Endothelial cell of umbilical vein (primary cell): Measurements from ENCODE around the gene DNAJC18. TPM values are rescaled to one million over a fixed set of nuclear protein-coding genes. Genes with fewer than 3 reads are reported as not detected.

Experiments used
- BruUV-seq: library from RNA; stranded (reverse); fragments of 400-500 nt; replicated peaks from 2 replicates; lab custom pipeline; 2021; lab: Mats Ljungman, UMichigan
- CTCF ChIA-PET: fragments of 300-600, 350-600 bp; sonication (Branson Sonifier 250); formaldehyde crosslinking; loops from one replicate; lab custom pipeline; 2021; ENCODE audit warnings: antibody characterized with exemption, inconsistent platforms; lab: Charles Lee
- POLR2A ChIA-PET: fragments of 300-600, 350-600 bp; sonication (Branson Sonifier 250); formaldehyde crosslinking; loops from one replicate; lab custom pipeline; 2021; ENCODE audit warnings: antibody characterized with exemption, inconsistent platforms; lab: Charles Lee
- DNase-seq: peaks from one replicate; pipeline ENCODE4 v3.0.0-alpha.2; 2011; ENCODE audit warnings: low read depth, low spot score
- FAIRE-seq: peaks from 2 replicates; lab custom pipeline; 2011; peaks lifted over from hg19 to GRCh38; lab: Jason Lieb, UNC
- H2AFZ ChIP-seq: 2 replicates; pipeline ENCODE4 v1.6.0; 2012; ENCODE audit warnings: low read depth, low read length, control low read depth, inconsistent platforms
- H3K27ac ChIP-seq: 2 replicates; pipeline ENCODE4 v1.5.1; 2011; ENCODE audit warnings: low read depth, mild to moderate bottlenecking, control low read depth, low read length, moderate library complexity; ENCODE audit not compliant: insufficient read depth
- H3K27me3 ChIP-seq, 2 experiments: 2 replicates each; pipeline versions ENCODE4 v1.6.0 to v1.6.1; 2011; ENCODE audit warnings: low read length in 2 of 2, mixed read lengths in 1 of 2; ENCODE audit not compliant: control insufficient read depth in 2 of 2, insufficient read depth in 2 of 2
- H3K36me3 ChIP-seq, 2 experiments: 2 replicates in 1 of 2; 3 replicates in 1 of 2; pipeline ENCODE4 v1.5.1; 2011; ENCODE audit warnings: low read length in 2 of 2, mild to moderate bottlenecking in 1 of 2, moderate library complexity in 1 of 2; ENCODE audit not compliant: control insufficient read depth in 2 of 2, insufficient read depth in 2 of 2; ENCODE audit errors: extremely low read depth in 1 of 2
- H3K4me1 ChIP-seq: 3 replicates; pipeline ENCODE4 v1.5.1; 2011; ENCODE audit warnings: mild to moderate bottlenecking, low read length; ENCODE audit not compliant: control insufficient read depth, insufficient read depth; ENCODE audit errors: extremely low read depth
- H3K4me2 ChIP-seq: 2 replicates; pipeline ENCODE4 v1.6.1; 2011; ENCODE audit warnings: low read length, control low read depth, mixed read lengths; ENCODE audit not compliant: insufficient read depth
- H3K4me3 ChIP-seq, 3 experiments: fragments of 200-600 bp in 1 of 3; sonication (generic), shearing (Covaris generic) in 1 of 3; replicated peaks in 1 of 3; 2 replicates each; pipeline ENCODE4 v1.5.1; 2011 to 2016; ENCODE audit warnings: control low read depth in 3 of 3, low read length in 3 of 3, mild to moderate bottlenecking in 2 of 3, inconsistent platforms in 1 of 3, low read depth in 1 of 3, moderate library complexity in 1 of 3; ENCODE audit not compliant: insufficient read depth in 1 of 3
- H3K79me2 ChIP-seq: 2 replicates; pipeline ENCODE4 v1.6.0; 2012; ENCODE audit warnings: low read length, inconsistent platforms; ENCODE audit not compliant: control insufficient read depth, insufficient read depth
- H3K9ac ChIP-seq: replicated peaks from 2 replicates; pipeline ENCODE3; 2011; ENCODE audit warnings: low read length, control low read depth; ENCODE audit not compliant: insufficient read depth; ENCODE audit errors: extremely low read depth
- H3K9me1 ChIP-seq: replicated peaks from 3 replicates; pipeline ENCODE4 v1.6.0; 2011; ENCODE audit warnings: mild to moderate bottlenecking, low read length; ENCODE audit not compliant: control insufficient read depth, insufficient read depth; ENCODE audit errors: extremely low read depth
- H3K9me3 ChIP-seq: replicated peaks from 2 replicates; pipeline ENCODE4 v1.5.1; 2012; ENCODE audit warnings: low read length, inconsistent platforms; ENCODE audit not compliant: control insufficient read depth, insufficient read depth
- H4K20me1 ChIP-seq: replicated peaks from 2 replicates; pipeline ENCODE3; 2011; ENCODE audit warnings: mild to moderate bottlenecking, low read length; ENCODE audit not compliant: control insufficient read depth, insufficient read depth; ENCODE audit errors: extremely low read depth
- EZH2 ChIP-seq: IDR thresholded peaks from 2 replicates; pipeline ENCODE4 v1.6.1; 2012; ENCODE audit warnings: borderline replicate concordance, low read depth, mild to moderate bottlenecking, moderate library complexity, low read length, inconsistent platforms; ENCODE audit not compliant: severe bottlenecking
- FOS ChIP-seq: IDR thresholded peaks from 2 replicates; pipeline ENCODE4 v1.6.1; 2011; ENCODE audit warnings: mild to moderate bottlenecking, low read length, moderate library complexity, borderline replicate concordance; ENCODE audit not compliant: insufficient read depth
- JUN ChIP-seq: IDR thresholded peaks from 2 replicates; pipeline ENCODE4 v1.6.1; 2011; ENCODE audit warnings: borderline replicate concordance, low read depth; ENCODE audit not compliant: insufficient read length, insufficient read depth
- MYC ChIP-seq: IDR thresholded peaks from one replicate; pipeline ENCODE4 v1.6.1; 2011; ENCODE audit warnings: mild to moderate bottlenecking, low read depth, low read length
- POLR2AphosphoS5 ChIP-seq: IDR thresholded peaks from 2 replicates; pipeline ENCODE4 v1.6.1; 2012; ENCODE audit warnings: low read depth, mild to moderate bottlenecking, control low read depth, low read length, moderate library complexity; ENCODE audit not compliant: insufficient read depth
- dilution Hi-C: fragments of 300-500 bp; cut with MboI; formaldehyde crosslinking; loops from one replicate; pipeline ENCODE4 v1.15.0; 2019; ENCODE audit warnings: low sequenced_read_pairs; ENCODE audit not compliant: extremely low pct_ligation_motif_present
- intact Hi-C: fragments of 100-400 bp; cut with micrococcal nuclease; formaldehyde crosslinking; loops from one replicate; pipeline ENCODE4 v1.10.0; 2022
- polyA plus RNA-seq, 4 experiments: library from polyadenylated mRNA; depleted of rRNA in 3 of 4; stranded (reverse) in 3 of 4; unstranded in 1 of 4; fragments of >200 nt; gene quantifications; 2 replicates each; pipeline versions ENCODE4 v1.2.1 to v1.2.3, GENCODE V29; 2011 to 2012; ENCODE audit warnings: missing spikeins in 1 of 4
- total RNA-seq: library from RNA; stranded (reverse); gene quantifications from 2 replicates; pipeline ENCODE4 v1.2.3, GENCODE V29; 2021

The DNAJC18 gene
- total and polyA plus RNA-seq, 2 donors (not counting 3 experiments of a cell fraction or from before 2014, with no cell fraction given), result 23.2 to 52.6 TPM

DNA sequence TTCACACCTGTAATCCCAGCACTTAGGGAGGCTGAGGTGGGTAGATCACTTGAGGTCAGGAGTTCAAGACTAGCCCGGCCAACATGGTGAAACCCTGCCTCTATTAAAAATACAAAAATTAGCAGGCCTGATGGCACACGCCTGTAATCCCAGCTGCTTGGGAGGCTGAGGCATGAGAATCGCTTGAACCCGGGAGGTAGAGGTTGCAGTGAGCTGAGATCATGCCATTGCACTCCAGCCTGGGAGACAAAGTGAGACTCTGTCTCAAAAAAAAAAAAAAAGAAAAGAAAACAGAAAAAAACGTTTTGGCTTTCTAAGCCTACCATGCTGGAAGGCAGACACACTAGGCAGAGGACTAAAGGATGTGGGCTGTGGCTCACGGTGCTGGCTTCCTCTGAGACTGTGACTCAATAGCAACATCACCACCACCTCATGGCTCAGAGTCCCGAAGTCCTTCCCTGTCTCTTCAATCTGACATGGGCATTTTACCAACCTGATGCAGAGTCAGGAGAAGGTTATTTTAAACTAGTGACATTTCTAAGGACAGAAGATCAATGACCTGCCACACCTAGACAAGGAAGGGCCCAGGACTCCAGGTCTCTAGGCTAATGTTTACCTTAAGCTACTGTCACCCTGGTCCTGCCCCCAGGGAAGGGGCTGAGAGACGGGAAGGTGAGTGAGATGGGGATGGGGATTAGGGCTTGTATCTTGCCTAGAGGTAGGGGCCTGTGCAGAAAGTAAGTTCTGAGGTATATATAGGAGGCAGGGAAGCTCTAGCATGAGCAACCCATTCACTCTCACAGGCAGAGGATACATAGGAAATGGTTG, 19.5 kb upstream of the DNAJC18 start:
- Histone ChIP-seq H3K9me1 (no peaks in the 10 kb centered on the region), H3K9me3 (no peaks in the 10 kb centered on the region), H3K36me3 (peaks cover 29 to 39% of the 10 kb centered on the region in 2 experiments), H4K20me1 (no peaks in the 10 kb centered on the region), H3K4me1 (peaks cover 41% of the 10 kb centered on the region), H3K9ac (peak overlapping the region; percentile 99), H3K27me3 (no peaks in the 10 kb centered on the region), H3K4me2 (peak overlapping the region; percentile 96), H2AFZ (no peak overlapping the region), H3K4me3 (peak overlapping the region in 1 of 3 experiments; percentile 97), H3K79me2 (peaks cover 63% of the 10 kb centered on the region), H3K27ac (peak overlapping the region; percentile 99)
- ChIA-PET CTCF (interaction anchor here (0.7 to 2.9 kb wide), 6 partner anchors 15 to 54 kb away, joined by 3 to 26 read pairs (median 8); partner anchors contain the start of gene STING1), POLR2A (interaction anchor here (0.7 to 2.4 kb wide), 5 partner anchors 13 to 60 kb away, joined by 3 to 15 read pairs (median 6); no protein-coding TSS in a partner anchor)
- no TSS peak for BruUV-seq
- TF ChIP-seq FOS, result peak; percentile 64
- TF ChIP-seq POLR2AphosphoS5, result peak; percentile 32
- peak; percentile 33 for TF ChIP-seq JUN
- peak; percentile 91 for TF ChIP-seq MYC
- TF ChIP-seq EZH2, result no peak
- intact Hi-C loops, result loop anchor here (1.0 to 2.0 kb wide), 3 partner anchors 14 to 54 kb away; no protein-coding TSS in a partner anchor
- dilution Hi-C loops, result no loop called here
- FAIRE-seq (peak; percentile 90), DNase-seq (peak; percentile 82)
